ENCODE data around the gene CYP19A1. TPM values are rescaled to one million over a fixed set of nuclear protein-coding genes. Genes with fewer than 3 reads are reported as not detected.
A peak's percentile ranks its signal among the peaks of the same experiment; 100 is the strongest.

CYP19A1 gene
- total RNA-seq, 4 donors from 2014 or later = not detected

GRCh38 chr15:51193526-51193925 is 144.9 kb downstream of the CYP19A1 start:
- H3K4me1 ChIP-seq = no peaks in the 10 kb centered on the region
- no peaks in the 10 kb centered on the region for H3K9me3 ChIP-seq
- H3K27ac ChIP-seq = no peak overlapping the region
- intact Hi-C loops (cut with DNase I; ENCODE audit: low total_unique reads) = no loop called here
- H3K36me3 ChIP-seq = no peaks in the 10 kb centered on the region
- no peak for DNase-seq
- no peaks in the 10 kb centered on the region for H3K27me3 ChIP-seq
- H3K4me3 ChIP-seq = no peak overlapping the region
- TF ChIP-seq CTCF (IDR thresholded peaks at IDR 0.05) (no peak), POLR2A (IDR thresholded peaks at IDR 0.05) (no peak)

GRCh38 chr15:51192521-51193280 is 145.7 kb downstream of the CYP19A1 start:
- H3K4me3 ChIP-seq = no peak overlapping the region
- DNase-seq = peak; percentile 90 to 92
- H3K36me3 ChIP-seq = no peaks in the 10 kb centered on the region
- TF ChIP-seq POLR2A (IDR thresholded peaks at IDR 0.05) (no peak), CTCF (IDR thresholded peaks at IDR 0.05) (peak; percentile 87 to 93 (median 90))
- no peak overlapping the region for H3K27ac ChIP-seq
- no peaks in the 10 kb centered on the region for H3K4me1 ChIP-seq
- intact Hi-C loops (cut with DNase I; ENCODE audit: low total_unique reads) = no loop called here
- H3K27me3 ChIP-seq = no peaks in the 10 kb centered on the region
- H3K9me3 ChIP-seq = no peaks in the 10 kb centered on the region

GRCh38 chr15:51191766-51192165 is 146.6 kb downstream of the CYP19A1 start:
- H3K4me3 ChIP-seq = no peak overlapping the region
- no peak for DNase-seq
- H3K27me3 ChIP-seq = no peaks in the 10 kb centered on the region
- no peaks in the 10 kb centered on the region for H3K4me1 ChIP-seq
- TF ChIP-seq POLR2A (IDR thresholded peaks at IDR 0.05) = no peak
- no peak for TF ChIP-seq CTCF (IDR thresholded peaks at IDR 0.05)
- no peaks in the 10 kb centered on the region for H3K36me3 ChIP-seq
- no peak overlapping the region for H3K27ac ChIP-seq
- intact Hi-C loops (cut with DNase I; ENCODE audit: low total_unique reads) = no loop called here
- no peaks in the 10 kb centered on the region for H3K9me3 ChIP-seq

GRCh38 chr15:51191072-51191670 is 147.2 kb downstream of the CYP19A1 start:
- Histone ChIP-seq H3K27ac (no peak overlapping the region), H3K4me3 (no peak overlapping the region), H3K4me1 (no peaks in the 10 kb centered on the region), H3K36me3 (no peaks in the 10 kb centered on the region), H3K9me3 (no peaks in the 10 kb centered on the region), H3K27me3 (no peaks in the 10 kb centered on the region)
- intact Hi-C loops (cut with DNase I; ENCODE audit: low total_unique reads) = no loop called here
- TF ChIP-seq POLR2A (IDR thresholded peaks at IDR 0.05) = no peak
- TF ChIP-seq CTCF (IDR thresholded peaks at IDR 0.05) = no peak
- DNase-seq = no peak

GRCh38 chr15:51190424-51191068 is 147.8 kb downstream of the CYP19A1 start:
- intact Hi-C loops (cut with DNase I; ENCODE audit: low total_unique reads) = no loop called here
- Histone ChIP-seq H3K9me3 (no peaks in the 10 kb centered on the region), H3K4me3 (no peak overlapping the region), H3K27me3 (no peaks in the 10 kb centered on the region), H3K36me3 (no peaks in the 10 kb centered on the region), H3K27ac (no peak overlapping the region), H3K4me1 (no peaks in the 10 kb centered on the region)
- DNase-seq = no peak
- TF ChIP-seq POLR2A (IDR thresholded peaks at IDR 0.05) (no peak), CTCF (IDR thresholded peaks at IDR 0.05) (no peak)
